Inferior parietal cortex (tissue), 1 donor: ENCODE data around the gene IQCK.

Source experiments
- DNase-seq: peaks from one replicate; pipeline ENCODE4 v3.0.0-alpha.2; 2016; ENCODE audit errors: extremely low spot score

Gene IQCK

DNA sequence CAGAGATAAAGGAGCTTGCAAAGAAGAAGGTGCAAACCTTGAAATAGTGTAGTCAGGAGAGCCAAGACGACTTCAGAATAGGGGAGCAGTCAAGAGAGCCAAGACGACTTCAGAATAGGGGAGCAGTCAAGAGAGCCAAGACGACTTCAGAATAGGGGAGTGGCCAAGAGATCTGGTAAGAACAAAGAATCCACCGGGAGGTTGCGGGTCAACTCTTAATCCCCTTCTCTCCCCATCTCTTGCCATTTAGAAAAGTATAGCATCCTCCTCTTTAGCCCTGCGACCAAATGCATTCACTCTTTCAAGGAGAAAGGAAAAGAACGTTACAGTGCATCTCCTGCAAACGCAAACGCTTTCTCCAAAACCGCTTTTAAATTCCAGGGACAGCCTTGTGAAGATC lies 757 bp upstream of the IQCK start:
- no peak for DNase-seq

DNA sequence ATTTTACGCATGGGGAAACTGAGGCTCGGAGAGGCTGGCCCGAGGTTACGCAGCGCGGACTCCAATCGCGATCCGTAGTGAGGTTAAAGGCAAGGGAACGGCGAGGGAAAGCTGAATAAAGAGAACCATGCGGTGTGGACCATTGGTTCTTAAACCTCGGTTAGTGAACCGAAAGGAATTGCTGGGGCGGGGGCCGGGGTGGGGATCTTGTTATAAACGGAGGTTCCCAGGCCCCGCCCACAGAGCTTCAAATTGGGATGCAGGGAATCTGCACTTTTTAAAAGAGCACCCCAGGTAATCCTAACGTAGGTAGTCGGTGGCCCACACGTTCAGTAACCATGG lies 524 bp downstream of the IQCK start:
- DNase-seq = no peak

DNA sequence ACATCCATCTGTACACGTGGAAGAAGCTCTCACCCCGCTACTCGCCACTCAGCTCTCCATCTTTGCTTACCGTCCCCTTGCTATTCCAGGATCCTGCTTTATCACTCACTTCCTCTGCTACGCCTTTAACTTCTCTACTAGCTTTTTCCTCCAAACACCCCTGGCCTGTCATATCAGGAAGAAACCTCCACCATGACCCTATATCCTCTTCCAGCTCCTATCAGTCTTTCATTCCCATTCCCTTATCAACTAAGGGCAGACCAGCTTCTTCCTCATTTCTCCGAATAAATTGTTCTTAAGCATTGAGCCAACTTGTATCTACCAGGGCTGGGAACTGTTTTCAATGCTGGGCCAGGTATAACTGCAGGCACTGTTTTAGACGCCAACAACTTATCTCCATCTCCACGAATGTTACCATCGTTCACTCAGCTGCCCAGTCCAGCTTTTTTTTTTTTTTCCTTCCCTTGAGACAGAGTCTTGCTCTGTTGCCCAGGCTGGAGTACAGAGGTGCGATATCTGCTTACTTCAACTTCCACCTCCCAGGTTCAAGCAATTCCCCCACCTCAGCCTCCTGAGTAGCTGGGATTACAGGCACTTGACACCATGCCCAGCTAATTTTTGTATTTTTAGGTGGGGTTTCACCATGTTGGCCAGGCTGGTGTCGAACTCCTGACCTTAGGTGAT lies 4.3 kb downstream of the IQCK start:
- no peak for DNase-seq

DNA sequence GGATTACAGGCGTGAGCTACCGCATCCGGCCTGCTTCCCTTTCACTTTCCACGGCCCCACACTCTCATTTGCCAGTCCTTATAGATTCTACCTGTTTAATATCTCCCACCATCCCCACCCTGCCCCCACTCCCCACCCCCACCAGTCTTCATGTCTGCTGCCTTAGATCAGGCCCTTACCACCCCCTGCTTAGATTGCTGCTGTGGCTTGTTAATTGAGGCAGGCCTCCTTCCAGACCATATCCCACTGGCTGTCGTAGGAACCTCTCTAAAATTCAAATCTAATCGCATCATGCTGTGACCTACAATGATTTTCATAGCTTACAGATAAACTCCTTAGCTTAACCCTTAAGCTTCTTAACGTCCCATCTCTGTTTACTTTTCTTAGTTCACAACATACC lies 4.9 kb downstream of the IQCK start:
- no peak for DNase-seq

DNA sequence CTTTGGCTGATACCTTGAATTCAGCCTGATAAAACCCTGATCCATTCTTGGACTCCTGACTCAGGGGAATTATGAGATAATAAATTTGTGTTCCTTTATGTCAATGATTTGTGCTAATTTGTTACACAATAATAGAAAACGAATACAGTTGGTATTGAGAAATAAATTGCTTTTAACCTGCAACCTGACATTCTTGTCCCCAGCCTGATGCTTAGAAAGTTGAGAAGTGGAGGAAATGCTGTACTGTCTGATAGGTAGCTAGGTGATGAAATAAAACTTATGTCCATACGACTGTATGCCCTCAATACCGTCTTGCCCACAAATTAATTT lies 10.5 kb downstream of the IQCK start:
- DNase-seq = no peak

DNA sequence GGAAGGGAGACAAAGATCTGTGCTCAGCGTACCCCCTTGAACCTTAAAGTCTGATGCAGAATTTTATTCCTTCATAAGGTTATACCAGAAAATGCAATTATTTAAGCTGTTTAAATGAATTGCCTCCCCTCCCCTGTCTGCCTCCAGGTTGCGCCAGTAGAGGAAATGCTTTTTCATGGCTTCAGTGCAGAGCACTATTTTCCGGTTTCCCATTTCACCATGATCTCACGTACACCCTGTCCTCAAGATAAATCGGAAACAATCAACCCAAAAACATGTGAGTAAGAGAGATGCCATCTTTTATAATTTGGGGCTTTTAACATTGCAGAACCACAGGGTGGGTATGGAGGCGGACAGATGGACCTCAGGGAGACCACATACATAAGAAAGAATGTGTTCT lies 15.5 kb downstream of the IQCK start:
- no peak for DNase-seq

DNA sequence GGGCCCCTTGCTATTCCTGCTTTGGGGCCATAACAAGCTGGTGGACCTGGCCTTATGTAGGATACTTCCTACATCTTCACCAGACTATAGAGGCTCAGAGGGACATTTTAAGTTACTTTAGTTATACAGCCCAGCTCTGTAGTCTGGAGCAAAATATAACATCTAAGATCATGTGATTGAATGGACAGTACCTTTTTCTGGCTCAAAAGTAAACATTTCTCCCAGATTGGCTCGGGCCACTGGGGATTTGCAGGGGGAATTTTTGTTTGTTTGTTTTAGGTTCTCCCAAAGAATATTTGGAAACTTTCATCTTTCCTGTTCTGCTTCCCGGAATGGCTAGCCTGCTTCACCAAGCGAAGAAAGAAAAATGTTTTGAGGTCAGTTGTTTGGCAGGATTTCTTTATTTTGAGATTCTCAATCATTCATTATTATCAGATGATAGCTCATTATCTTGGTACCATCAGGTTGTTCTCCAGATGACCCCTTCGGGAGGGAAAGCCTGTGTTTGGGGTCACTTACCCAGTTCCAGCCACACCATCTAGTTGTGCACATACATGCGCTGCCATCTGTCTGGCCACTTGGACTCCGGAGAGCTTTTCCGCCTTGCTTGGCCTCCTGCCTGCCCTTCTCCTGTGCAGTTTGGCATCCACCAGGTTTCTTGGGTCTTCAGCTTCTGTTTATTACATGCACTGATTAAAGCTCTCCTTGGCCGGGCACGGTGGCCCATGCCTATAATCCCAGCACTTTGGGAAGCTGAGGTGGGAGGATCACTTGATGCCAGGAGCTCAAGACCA lies 17.2 kb downstream of the IQCK start:
- no peak for DNase-seq

DNA sequence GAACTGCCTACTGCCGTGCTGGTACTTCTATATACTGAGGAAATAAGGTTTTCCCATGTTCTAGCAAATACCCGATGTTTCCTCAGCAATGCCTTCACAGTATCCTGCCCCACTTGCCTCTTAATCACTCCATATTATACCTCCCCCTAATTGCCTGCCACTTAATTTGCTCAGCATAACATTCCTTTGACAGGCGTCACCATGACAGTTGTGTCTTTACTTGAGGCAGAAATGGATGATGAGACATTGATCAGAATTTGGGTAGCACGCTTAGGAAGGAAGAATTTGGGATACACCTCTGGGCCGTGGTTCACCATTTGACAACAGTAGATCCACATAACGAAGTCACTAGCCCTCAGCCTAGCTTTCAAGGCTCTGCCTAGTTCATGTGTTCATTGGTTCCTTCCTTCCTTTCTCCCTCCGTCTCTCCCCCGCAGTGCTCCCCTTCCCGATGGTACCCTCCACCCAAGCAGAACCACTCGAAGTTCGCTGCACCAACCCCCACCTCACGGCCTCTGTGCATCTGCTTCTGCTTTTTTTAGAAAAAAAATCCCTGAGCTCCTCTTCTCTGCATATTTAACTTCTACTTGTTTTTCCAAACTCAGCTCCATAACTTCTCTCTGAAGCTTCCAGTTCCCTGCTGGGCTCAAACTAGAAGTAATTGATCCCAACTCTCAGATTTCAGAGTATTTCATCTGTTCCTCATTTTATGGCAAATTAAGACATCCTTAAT lies 19.4 kb downstream of the IQCK start:
- DNase-seq = no peak

DNA sequence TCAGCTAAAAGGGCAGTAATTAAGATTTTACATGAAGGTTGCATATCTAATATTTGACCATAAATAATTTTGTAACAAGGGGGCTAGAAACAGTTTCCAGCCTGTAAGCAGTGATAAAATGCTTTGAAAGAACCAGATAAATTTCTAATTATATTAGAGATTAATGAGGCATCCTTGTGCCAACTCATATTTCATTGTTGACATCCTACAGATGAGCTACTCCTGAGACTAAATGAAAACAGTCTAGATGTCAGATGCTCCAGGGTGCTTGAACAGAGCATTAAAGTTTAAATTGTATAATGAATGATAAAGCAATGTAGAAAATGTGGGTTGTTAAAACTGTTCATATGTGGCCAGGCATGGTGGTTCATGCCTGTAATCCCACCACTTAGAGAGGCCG lies 23.3 kb downstream of the IQCK start:
- DNase-seq = no peak

DNA sequence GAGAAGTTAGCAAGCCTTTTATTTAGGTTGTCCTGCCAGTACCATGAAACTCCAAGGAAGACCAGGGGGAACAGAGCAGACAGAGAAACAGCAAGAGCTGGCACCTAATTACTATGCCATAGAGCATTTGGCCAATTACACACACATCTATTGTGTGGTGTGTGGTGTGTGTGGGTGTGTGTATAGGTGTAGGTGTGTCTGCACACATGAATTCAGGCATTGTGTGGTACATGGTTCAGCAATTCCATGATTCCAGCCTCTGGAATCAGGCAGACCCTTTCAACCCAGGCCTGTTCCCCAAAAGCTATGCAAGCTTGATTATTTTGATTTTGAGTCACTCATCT lies 25.7 kb downstream of the IQCK start:
- DNase-seq = no peak

DNA sequence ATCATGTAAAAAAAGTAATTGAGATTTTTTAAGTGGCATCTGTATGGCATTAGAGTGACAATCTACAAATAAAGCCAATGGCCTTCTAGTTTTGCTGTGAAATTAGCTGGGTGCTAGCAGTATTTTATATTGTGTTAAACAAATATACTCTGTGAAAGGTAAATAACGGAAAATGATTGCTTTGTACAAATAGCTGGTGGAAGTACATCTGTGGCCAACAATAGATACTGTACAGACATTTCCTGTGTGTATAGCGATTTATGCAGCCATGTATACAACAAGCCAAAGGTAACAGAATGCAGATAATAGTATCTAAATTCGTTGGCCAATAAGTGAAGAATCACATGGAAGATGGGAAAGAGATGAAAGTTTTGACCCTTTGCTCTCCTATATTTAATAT lies 26.6 kb downstream of the IQCK start:
- DNase-seq = no peak

DNA sequence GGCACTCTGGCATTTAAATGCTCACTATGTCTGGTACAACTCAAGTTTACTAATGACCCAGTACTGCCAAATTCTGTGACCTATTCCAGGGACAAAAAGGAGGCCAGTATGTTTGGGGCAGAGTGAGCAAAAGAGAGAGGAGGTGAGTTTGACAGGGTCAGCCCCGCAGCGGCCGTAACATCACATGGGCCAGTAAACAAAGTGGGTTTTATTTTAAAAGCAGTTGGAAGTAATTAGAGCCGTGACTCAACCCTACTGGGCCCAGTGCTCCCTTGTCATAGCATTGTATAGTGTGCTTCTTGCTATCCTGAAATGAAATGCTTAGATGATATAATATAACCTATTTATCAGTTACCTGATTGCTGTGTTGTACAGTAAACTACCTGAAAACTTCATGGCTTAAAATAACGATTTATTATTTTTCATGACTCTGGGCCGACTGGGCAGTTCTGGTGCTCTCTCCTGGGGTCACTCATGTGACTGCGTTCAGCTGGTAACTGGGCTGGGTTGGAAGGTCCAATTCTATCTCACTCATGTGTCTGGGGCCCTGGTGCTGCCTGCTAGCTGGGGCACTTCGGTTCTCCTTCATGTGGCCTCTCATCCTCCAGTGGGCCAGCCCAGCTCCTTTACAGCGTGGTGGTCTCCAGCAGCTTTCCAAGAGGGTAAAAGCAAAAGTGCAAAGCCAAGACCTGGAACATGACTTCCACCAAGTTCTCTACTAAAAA lies 27.4 kb downstream of the IQCK start:
- DNase-seq = no peak

DNA sequence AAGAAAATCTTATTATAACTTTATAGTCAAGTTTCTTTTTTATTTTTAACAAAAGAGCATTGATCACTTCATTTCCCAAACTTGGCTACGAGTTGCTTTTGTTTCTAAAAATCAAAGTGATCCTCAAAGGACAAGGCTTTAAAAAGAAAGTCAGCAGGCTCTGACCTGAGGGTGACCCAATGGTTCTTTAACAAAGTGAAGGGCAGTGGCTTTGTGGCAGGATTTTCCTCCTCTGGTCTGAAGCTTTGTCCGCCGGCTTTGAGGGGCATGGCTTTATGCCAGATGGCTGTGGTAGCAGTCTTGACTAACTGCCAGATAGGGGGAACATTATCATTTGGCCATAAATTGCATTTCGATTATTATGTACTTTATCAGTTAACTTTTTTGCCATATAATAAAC lies 28.5 kb downstream of the IQCK start:
- DNase-seq = no peak

DNA sequence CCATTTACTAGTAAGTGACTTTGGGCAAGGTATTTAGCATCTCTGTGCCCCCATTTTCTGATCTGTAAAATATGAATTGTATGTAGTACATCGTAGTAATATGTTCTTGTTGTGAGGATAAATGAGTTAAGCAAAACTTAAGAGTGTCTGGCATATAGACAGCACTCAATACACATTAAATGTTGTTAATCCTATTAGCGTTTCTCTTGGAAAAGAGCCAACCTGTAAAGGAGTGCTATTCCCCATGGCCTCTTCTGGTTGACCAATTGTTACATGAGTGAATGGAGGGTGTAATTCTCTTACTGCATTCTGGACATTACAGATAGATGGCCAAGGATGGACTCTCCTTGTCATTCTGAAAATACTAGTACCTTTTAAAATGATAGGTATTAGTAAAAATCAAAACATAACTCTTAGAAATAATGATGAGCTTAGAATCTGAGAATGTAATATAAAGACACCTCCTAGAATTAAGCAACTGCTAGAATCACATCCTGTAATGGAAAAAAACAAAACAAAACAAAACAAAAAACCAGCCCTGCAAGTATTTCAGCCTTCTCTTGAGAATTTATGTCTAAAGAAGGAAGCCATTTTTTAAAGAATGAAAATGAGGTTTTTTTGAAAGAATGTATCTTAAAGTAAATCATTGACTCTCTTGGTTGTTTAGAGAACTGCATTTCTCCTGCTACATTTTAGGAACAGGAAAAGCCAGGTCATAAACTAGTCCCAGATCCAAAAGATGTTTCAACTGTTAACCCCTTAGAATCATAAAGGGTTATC lies 30.5 kb downstream of the IQCK start:
- DNase-seq = no peak

DNA sequence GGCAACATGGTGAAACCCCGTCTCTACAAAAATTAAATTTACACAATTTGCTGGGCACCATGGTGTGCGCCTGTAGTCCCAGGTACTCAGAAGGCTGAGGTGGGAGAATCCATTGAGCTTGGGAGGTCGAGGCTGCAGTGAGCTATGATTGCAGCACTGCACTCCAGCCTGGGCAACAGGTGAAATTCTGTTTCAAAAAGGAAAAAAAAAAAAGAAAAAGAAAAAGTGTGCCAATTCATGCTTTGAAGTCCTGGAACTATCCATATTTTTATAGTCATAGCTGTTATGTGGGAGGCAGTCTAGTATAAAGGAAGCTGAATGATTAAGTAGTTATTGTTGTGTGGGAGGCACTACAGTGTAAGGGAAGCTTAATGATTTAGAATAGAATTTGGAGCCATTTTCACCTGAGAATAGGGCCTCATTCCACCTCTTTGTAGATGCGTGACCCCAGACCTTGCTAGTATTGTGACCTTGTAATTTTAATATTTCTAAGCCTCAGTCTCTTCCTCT lies 31.6 kb downstream of the IQCK start:
- no peak for DNase-seq

DNA sequence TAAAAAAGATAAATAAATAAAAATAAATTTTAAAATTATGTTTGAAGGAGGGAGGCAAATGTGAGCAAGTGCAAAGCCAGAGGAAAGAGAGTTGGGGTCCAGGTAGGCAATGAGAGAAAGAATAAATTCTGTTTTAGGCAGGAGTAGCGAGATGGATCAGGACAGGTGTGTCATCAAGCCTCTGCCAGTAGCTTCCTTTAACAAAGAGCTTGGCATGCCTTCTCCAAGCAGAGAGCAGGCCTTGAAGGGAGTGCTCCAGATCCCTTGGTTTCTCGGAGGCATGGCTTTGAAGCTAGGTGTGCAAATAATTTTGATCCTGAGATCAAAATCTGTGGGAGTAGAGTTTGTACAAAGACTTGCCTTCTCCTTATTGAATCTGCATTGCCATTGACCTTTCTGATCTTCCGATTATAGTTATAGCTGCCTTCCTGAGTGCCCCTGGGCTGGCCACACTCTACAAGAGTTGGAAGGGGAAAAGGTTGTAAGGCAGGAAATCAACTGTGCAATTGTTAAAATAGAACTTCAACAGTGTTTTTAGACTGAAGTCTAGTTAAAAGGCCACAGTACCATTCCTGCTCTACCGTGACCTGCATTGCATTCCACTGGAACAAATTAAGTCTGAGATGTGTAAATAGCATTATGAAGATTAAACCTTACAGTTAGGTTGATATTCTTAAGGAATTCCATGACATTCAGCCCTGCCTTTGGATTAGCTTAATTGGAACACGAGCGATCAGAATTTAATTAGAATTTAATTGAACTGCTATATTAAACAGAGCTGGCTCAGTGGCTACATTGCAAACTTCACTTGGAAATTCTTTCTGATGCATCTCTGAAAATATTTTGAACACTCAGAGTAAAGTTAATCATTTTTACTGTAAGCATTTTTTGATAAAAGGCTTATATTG lies 33.7 kb downstream of the IQCK start:
- no peak for DNase-seq

DNA sequence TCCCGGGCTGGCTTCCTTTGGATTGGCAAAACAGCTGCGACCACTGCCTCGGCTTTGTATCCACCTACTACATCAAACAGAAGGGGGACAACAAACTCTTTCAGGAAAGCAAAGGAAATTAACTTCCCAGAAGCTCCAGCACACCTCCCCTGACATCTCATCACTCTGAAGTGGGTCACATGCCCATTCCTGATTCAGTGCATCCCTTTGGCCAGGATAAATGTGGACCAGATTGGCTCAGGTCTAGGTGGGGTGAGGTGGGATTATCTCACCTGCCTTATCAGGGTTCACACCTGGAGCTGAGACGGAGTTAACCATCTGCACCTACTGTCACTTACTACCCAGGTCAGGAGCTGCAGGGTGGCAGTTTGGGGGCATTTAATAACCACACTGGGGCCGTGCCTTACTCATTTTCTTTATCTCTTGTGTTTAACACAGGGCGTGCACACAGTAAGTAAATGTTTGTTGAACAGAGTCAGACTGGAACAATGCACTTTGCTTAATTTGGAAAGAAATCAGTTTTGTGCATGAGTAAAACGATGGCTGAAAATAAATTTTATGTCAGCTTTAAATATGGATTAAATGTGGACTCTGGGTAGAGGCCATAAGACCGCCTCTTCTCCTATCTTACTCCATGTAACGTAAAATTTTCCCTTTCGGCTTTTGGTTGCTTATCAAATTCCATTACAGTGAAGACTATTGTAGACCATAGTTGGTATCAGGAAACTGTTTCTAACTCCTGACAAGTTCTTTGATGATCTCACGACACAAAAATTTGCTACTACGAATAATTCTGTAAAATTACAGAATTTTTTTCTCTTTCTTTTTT lies 36.0 kb downstream of the IQCK start:
- no peak for DNase-seq

DNA sequence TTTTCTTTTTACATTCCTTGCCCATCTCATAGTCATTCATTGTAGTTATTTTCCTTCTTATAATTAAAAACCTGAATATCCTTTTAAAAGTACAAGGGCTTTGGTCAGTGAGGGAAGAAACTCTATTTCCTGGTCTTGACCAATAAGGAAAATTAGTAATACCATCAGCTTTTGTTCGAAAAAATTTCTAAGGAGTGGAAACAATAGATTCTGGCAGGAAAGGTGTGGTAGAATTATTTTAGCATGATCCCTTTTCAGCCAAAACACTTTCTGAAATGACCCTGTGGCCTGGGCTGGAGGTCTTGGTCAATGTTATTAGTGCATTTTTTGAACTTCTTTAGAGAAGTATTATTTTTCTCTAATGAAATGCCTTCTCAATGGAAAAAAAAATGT lies 36.6 kb downstream of the IQCK start:
- no peak for DNase-seq

DNA sequence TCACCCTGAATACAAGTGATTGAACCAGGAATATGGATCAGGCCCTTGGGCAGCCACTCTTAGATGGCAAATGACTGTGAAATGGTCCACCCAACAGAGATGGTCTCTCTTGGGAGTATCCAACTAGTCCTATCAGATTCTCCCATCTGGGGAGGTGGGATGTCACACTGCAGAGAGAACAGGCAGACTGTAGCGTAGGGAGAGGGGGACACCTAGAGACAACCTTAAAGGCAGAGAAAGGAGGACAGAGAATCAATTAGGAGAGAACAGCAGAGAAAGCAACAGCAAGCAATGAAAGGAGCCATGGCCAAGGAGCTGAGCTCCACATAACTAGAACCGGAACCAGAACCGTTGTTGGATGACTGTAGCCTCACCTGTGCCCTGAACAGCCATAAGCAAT lies 37.2 kb downstream of the IQCK start:
- no peak for DNase-seq

DNA sequence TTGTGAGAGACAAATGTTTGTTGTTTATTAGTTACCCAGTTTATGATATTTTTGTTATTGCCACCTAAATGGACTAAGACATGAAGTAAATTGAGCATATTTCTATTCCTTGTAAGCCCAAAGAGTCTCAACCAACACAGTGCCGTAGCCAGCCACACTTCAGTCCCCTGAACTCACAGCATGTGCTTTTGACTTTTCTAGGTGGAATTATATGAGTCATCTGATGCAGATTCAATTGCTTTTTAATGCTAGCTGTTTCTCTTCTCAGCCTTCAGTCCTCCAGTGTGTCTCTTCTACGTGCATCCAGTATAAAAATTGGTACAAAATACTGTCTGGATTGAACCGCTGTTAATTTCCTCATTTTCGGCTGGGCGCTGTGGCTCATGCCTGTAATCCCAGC lies 39.0 kb downstream of the IQCK start:
- DNase-seq = no peak
